Right renal cortex interstitium (tissue), 3 donors: ENCODE data around the gene ADGRL1. TPM values are rescaled to one million over a fixed set of nuclear protein-coding genes. Genes with fewer than 3 reads are reported as not detected.

Experiments used
- DNase-seq, 3 donors: peaks; one replicate each; pipeline ENCODE4 v3.0.0-alpha.2; 2013; ENCODE audit warnings: low read depth in 3 of 3, low spot score in 2 of 3
- polyA plus RNA-seq, 3 donors: library from polyadenylated mRNA; unstranded; fragments of 120-200 nt; gene quantifications; one replicate each; pipeline ENCODE4 v1.2.1, GENCODE V29; 2013; ENCODE audit not compliant: insufficient read length in 3 of 3

ADGRL1 gene
- polyA plus RNA-seq, 3 donors: 30.9 to 37.7 (median 32.3) TPM

- no peak for DNase-seq
Observed at GRCh38 chr19:14115756-14116155, 90.2 kb downstream of the ADGRL1 start.

DNA sequence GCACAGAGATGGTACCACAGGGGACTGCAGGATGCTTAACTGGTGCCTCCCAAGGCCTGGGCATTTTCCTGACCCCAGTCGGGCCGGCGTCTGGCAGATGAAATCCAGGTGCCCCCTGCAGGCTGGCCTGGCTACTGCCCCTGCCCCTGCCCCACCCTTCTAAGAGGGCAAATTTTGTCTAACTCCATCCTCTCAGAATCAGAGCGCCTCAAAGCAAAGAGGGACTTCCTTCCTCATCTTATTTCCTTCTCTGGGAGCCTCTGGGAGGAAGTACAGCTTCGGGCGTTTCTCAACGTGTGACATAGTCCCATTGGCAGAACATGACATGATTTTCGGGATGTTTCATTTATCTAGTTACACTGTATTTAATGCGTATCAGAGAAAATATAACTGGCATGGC, 91.1 kb downstream of the ADGRL1 start:
- DNase-seq: no peak

GRCh38 chr19:14114439-14114838, 91.5 kb downstream of the ADGRL1 start:
- no peak for DNase-seq

DNA sequence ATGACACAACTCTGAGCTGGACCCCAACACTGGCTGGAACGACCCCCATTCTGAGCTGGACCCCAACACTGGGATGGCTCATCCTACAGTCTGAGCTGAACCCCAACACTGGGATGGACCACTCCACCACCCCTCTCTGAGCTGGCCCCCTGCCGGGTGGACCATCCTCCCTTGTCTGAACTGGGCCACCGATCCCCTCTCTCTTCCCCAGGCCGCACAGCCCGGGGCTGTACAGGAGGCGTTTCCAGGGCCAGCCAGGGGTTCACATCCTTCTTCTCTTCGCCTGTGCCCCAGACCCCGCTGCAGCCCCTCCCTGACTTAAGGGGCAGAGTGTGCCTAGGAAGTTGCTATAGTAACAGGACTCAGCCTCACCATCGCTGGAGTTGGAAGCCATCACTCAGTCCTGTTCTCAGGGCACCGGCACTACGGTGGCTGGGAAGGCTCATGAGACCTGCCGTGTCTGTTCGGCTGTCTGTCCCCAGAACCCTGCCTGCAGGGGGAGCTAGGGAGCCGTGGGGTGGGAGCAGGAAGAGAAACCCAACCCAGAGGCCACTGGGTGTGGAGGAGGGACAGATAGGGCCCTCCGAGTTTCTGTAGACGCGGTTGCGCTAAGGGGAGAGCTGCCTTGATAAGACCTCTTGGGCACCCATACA, 92.1 kb downstream of the ADGRL1 start:
- no peak for DNase-seq

- no peak for DNase-seq
Observed at GRCh38 chr19:14112809-14113385, 93.1 kb downstream of the ADGRL1 start.

- DNase-seq: no peak
Observed at GRCh38 chr19:14112051-14112808, 93.7 kb downstream of the ADGRL1 start.

DNA sequence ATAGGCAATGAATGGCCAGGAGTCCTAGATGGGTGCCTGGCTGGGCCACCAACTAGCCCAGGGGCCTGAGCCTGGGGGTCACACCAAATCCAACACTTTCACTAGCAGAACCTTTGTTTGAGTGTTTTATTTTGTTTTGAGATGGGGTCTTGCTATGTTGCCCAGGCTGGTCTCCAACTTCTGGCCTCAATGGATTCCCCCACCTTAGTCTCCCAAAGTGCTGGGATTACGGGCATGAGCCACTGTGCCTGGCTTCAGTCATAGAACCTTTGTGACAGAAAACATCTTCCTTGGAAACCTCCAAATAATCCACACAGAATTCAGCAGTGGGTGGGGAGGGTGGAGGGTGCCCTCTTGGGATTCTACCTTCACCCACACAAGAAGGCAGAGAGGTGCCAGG, 94.5 kb downstream of the ADGRL1 start:
- no peak for DNase-seq

GRCh38 chr19:14110650-14111049, 95.3 kb downstream of the ADGRL1 start:
- DNase-seq: no peak

GRCh38 chr19:14107581-14108461, 98.1 kb downstream of the ADGRL1 start:
- no peak for DNase-seq

DNA sequence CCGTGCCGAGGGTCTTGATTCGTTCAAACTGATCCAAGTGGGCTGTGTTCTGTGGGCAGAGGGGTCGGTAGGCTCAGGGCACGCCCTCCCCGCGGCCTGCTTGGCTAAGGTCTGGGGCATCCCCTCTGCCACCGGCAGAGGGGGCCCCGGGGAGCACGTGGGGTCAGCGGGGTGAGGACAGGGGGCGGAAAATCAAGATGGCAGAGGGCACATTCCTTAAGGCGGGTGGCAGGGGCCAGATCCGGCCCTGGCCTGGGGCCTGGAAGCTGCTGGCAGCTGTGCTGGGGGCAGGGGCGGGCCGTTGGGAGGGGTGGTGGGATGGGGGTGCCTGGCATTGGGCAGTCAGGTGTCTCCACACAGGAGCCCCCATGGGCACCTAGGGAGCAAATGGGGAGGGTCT, 99.1 kb downstream of the ADGRL1 start:
- no peak for DNase-seq

DNA sequence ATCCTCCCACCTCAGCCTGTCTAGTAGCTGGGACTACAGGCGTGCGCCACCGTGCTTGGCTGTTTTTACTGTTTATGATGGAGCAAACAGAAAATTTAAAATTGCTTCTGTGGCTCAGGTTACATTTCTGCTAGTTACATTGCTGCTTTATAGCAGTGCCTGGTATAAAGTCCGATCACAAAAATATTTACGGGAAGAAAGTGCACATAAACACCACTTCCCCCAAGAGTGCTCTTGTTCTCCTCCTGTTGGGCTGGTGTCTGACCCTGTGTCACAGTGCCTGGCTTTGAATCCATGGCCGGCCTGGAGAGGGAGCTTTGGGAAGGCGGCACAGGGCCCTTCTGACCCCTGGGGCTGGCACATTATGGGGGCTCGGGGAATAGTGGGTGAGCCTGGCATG, 100.3 kb downstream of the ADGRL1 start:
- no peak for DNase-seq

DNA sequence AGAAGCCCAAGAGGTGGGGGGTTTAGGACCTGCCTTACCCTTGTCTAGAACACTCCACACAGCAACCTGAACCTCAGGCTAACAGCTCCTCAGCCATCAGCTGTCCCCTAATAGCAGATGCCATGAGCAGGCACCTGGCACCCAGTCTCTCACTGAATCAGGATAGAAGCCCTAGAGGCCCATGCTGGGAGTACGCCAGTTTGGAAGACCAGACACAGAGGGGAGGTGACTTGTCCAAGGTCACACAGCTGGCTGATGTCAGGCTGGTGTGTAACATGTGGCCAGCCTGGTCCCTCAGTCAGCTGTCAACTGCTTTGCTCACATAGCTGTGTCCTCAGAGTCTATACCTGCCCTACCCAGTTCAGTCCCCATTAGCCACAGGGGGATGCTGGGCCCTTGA, 102.7 kb downstream of the ADGRL1 start:
- no peak for DNase-seq

GRCh38 chr19:14102756-14103155, 103.2 kb downstream of the ADGRL1 start:
- DNase-seq: no peak

DNA sequence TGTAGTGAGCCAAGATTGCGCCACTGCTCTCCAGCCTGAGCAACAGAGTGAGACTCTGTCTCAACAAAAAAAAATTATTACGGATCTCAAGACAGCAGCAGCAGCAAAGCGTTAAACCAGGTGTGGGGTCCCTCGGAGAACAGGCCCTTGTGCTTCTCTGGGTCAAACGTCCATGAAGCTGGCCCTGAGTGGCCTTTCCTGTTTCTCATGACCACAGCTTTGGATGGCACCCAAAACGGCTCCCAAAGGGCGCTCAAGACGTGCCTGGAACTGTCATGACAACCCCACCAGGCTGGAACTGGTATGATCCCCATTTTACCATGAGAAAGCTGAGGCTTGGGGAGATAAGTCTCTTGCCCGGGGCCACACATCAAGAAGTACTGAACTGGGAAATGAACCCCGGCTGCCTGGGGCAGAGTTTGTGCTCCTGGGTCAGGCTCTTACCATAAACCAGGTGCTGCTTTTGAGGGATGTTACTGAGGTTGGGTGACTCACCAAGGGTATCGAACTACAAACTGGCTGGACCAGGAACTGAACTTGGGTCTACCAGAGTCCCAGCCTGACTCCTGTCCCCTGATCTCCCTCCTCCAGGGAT, 103.8 kb downstream of the ADGRL1 start:
- DNase-seq: no peak

DNA sequence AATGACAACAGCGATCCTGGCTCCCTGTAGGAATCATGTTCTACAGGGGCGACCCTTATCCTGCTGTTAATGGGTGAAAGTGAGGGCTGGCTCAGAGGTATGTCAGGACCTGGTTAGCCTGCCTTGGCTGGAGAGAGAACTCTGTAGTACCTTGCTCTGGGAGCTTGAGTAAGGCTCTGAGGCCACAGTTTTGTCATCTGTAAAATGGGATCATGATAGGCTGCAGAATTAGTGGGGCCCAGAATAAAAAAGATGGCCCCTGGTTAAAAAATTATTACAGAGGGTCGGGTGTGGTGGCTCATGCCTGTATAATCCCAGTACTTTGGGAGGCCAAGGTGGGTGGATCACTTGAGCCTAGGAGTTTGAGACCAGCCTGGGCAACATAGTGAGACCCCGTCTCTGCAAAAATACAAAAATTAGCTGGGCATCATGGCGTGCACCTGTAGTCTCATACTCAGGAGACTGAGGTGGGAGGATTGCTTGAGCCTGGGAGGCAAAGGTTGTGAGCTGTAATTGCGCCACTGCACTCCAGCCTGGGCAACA, 104.9 kb downstream of the ADGRL1 start:
- DNase-seq: no peak

Other genes starting within 250 kb of the ADGRL1 start
- 1 to 10 TPM; 7.4 to 9.3 (median 7.8) TPM for gene RFX1, start 199.8 kb downstream of the ADGRL1 start, polyA plus RNA-seq
- gene RLN3, start 178.0 kb downstream of the ADGRL1 start, polyA plus RNA-seq: not detected
- 1 to 10 TPM; 6.9 to 7.8 (median 7.3) TPM for gene IL27RA, start 174.4 kb downstream of the ADGRL1 start, polyA plus RNA-seq
- 10 to 100 TPM; 22.4 to 25.8 (median 23.1) TPM for gene PALM3, start 144.1 kb downstream of the ADGRL1 start, polyA plus RNA-seq
- 1 to 10 TPM; 4.7 to 7.0 (median 5.0) TPM for gene MISP3, start 133.4 kb downstream of the ADGRL1 start, polyA plus RNA-seq
- under 1 TPM in 1 of 3 donors, not detected in 2; 0.08 TPM for gene C19orf67, start 120.4 kb downstream of the ADGRL1 start, polyA plus RNA-seq
- gene SAMD1, start 115.4 kb downstream of the ADGRL1 start, polyA plus RNA-seq: 10 to 100 TPM; 30.6 to 35.4 (median 31.6) TPM
- gene PRKACA, start 88.4 kb downstream of the ADGRL1 start, polyA plus RNA-seq: 10 to 100 TPM; 82.2 to 94.4 (median 86.0) TPM
- gene ASF1B, start 69.6 kb downstream of the ADGRL1 start, polyA plus RNA-seq: 10 to 100 TPM; 15.7 to 19.0 (median 16.3) TPM
- gene ADGRE5, start 175.3 kb upstream of the ADGRL1 start, polyA plus RNA-seq: 10 to 100 TPM; 18.2 to 23.0 (median 19.2) TPM
- 10 to 100 TPM; 46.6 to 53.9 (median 52.1) TPM for gene DDX39A, start 213.2 kb upstream of the ADGRL1 start, polyA plus RNA-seq
- 10 to 100 TPM; 86.1 to 98.8 (median 94.6) TPM for gene PKN1, start 227.1 kb upstream of the ADGRL1 start, polyA plus RNA-seq